B cell (primary cell): Measurements from ENCODE around the gene CFAP221. TPM values are rescaled to one million over a fixed set of nuclear protein-coding genes. Genes with fewer than 3 reads are reported as not detected.

Experiments used
- ATAC-seq: fragments of 200-7000 bp; cut with Tn5 transposase; one replicate; pipeline ENCODE4 v1.10.0; 2021; ENCODE audit warnings: low read depth, mild to moderate bottlenecking, moderate number of reproducible peaks, moderate library complexity
- CTCF ChIA-PET: fragments of 350-600 bp; sonication (Branson Sonifier 250); formaldehyde crosslinking; loops from one replicate; lab custom pipeline; 2021; ENCODE audit warnings: antibody characterized with exemption, inconsistent platforms; lab: Charles Lee
- POLR2A ChIA-PET: fragments of 350-600 bp; sonication (Branson Sonifier 250); formaldehyde crosslinking; loops from one replicate; lab custom pipeline; 2021; ENCODE audit warnings: antibody characterized with exemption; lab: Charles Lee
- DNase-seq: peaks from one replicate; pipeline ENCODE4 v3.0.0; 2013
- H2AFZ ChIP-seq: 2 replicates; pipeline ENCODE4 v1.6.1; 2012; ENCODE audit warnings: mild to moderate bottlenecking, low read depth, low read length; ENCODE audit not compliant: insufficient read depth, poor library complexity, severe bottlenecking
- H3K27ac ChIP-seq, 2 donors: 1 replicate in 1 of 2; 2 replicates in 1 of 2; pipeline ENCODE4 v1.5.1; 2012 to 2013; ENCODE audit warnings: low read length in 2 of 2, mild to moderate bottlenecking in 2 of 2, moderate library complexity in 1 of 2
- H3K27me3 ChIP-seq, 4 experiments: fragments of 200-600 bp in 1 of 4; sonication (generic) in 1 of 4; replicated peaks in 1 of 4; 1 replicate in 2 of 4; 2 replicates in 2 of 4; pipeline versions ENCODE4 v1.6.1 to v1.7.0; 2013 to 2016; ENCODE audit warnings: low read length in 3 of 4, mild to moderate bottlenecking in 2 of 4, mixed read lengths in 1 of 4, moderate library complexity in 1 of 4; ENCODE audit not compliant: insufficient read depth in 4 of 4, control insufficient read depth in 3 of 4; ENCODE audit errors: control extremely low read depth in 1 of 4
- H3K36me3 ChIP-seq, 2 experiments: replicated peaks in 1 of 2; 1 replicate in 1 of 2; 2 replicates in 1 of 2; pipeline versions ENCODE4 v1.6.1 to v1.7.1; 2013; ENCODE audit warnings: low read length in 1 of 2; ENCODE audit not compliant: insufficient read depth in 2 of 2, control insufficient read depth in 1 of 2; ENCODE audit errors: control extremely low read depth in 1 of 2, extremely low read depth in 1 of 2
- H3K4me1 ChIP-seq, 2 donors: fragments of 200-600 bp in 1 of 2; sonication (generic) in 1 of 2; 1 replicate in 1 of 2; 2 replicates in 1 of 2; pipeline versions ENCODE4 v1.5.1 to v1.6.1; 2013 to 2017; ENCODE audit warnings: low read length in 2 of 2; ENCODE audit not compliant: control insufficient read depth in 2 of 2, insufficient read depth in 2 of 2
- H3K4me2 ChIP-seq: replicated peaks from 2 replicates; pipeline ENCODE3; 2012; ENCODE audit warnings: mild to moderate bottlenecking, low read depth, low read length; ENCODE audit not compliant: poor library complexity, severe bottlenecking
- H3K4me3 ChIP-seq, 5 experiments: fragments of 200-600 bp in 1 of 5; sonication (generic) in 1 of 5; 1 replicate in 3 of 5; 2 replicates in 2 of 5; pipeline versions ENCODE4 v1.5.1 to v1.7.0; 2011 to 2016; ENCODE audit warnings: low read length in 4 of 5, mild to moderate bottlenecking in 4 of 5, low read depth in 2 of 5, control low read depth in 1 of 5, moderate library complexity in 1 of 5; ENCODE audit not compliant: insufficient read depth in 1 of 5; ENCODE audit errors: control extremely low read depth in 1 of 5, extremely low read depth in 1 of 5
- H3K79me2 ChIP-seq: fragments of 200-600 bp; sonication (generic); one replicate; pipeline ENCODE4 v1.6.0; 2016; ENCODE audit warnings: low read length; ENCODE audit not compliant: control insufficient read depth, insufficient read depth
- H3K9ac ChIP-seq: fragments of 200-600 bp; sonication (generic); 2 replicates; pipeline ENCODE4 v1.6.1; 2017; ENCODE audit warnings: mild to moderate bottlenecking, low read length, moderate library complexity
- H3K9me3 ChIP-seq, 3 donors: one replicate each; pipeline versions ENCODE4 v1.6.1 to v1.7.1; 2013; ENCODE audit warnings: low read length in 2 of 3; ENCODE audit not compliant: control insufficient read depth in 2 of 3, insufficient read depth in 1 of 3; ENCODE audit errors: control extremely low read depth in 1 of 3
- H4K20me1 ChIP-seq: 2 replicates; pipeline ENCODE4 v1.6.0; 2012; ENCODE audit warnings: mild to moderate bottlenecking, low read length; ENCODE audit not compliant: insufficient read depth, control insufficient read depth, poor library complexity, severe bottlenecking
- H3K27ac Mint-ChIP-seq: one replicate; pipeline ENCODE4 v1.8.0; 2021; ENCODE audit warnings: mixed read lengths
- H3K27me3 Mint-ChIP-seq: one replicate; pipeline ENCODE4 v1.8.0; 2021; ENCODE audit warnings: mixed read lengths
- H3K4me1 Mint-ChIP-seq: one replicate; pipeline ENCODE4 v1.8.0; 2021; ENCODE audit warnings: mixed read lengths
- H3K4me3 Mint-ChIP-seq: one replicate; pipeline ENCODE4 v1.8.0; 2021; ENCODE audit warnings: mixed read lengths
- H3K9me3 Mint-ChIP-seq: one replicate; pipeline ENCODE4 v1.8.0; 2022; ENCODE audit warnings: mixed read lengths; ENCODE audit not compliant: insufficient read depth
- EZH2 ChIP-seq: IDR thresholded peaks from 2 replicates; pipeline ENCODE4 v1.6.1; 2012; ENCODE audit warnings: borderline replicate concordance, low read depth, mild to moderate bottlenecking, moderate library complexity, low read length; ENCODE audit not compliant: insufficient read depth, poor library complexity, severe bottlenecking
- WGBS: methylation state at CpG from one replicate; pipeline ENCODE4 v1.1.5; 2013; ENCODE audit warnings: missing lambda C conversion rate; ENCODE audit not compliant: insufficient coverage; 5-methylcytosine and 5-hydroxymethylcytosine counted together
- intact Hi-C: fragments of 100-400 bp; cut with micrococcal nuclease; formaldehyde crosslinking; loops from one replicate; pipeline ENCODE4 v1.10.0; 2022
- polyA plus RNA-seq: library from polyadenylated mRNA; depleted of rRNA; stranded (reverse); fragments of >200 nt; gene quantifications from 2 replicates; pipeline ENCODE4 v1.2.3, GENCODE V29; 2012
- total RNA-seq, 2 donors: library from RNA; stranded (reverse); fragments of 120-200 nt in 1 of 2; gene quantifications; 1 replicate in 1 of 2; 2 replicates in 1 of 2; pipeline versions ENCODE4 v1.2.3 to v1.2.4, GENCODE V29; 2013 to 2022
- TF ChIP-seq, protein P1 (sequence below): fragments of 200-600 bp; IDR thresholded peaks from one replicate; pipeline ENCODE4 v1.8.0; 2022; ENCODE audit warnings: antibody characterized with exemption, mild to moderate bottlenecking

CFAP221 gene
- total and polyA plus RNA-seq, 2 donors (not counting 1 experiment from before 2014, with no cell fraction given): not detected

DNA sequence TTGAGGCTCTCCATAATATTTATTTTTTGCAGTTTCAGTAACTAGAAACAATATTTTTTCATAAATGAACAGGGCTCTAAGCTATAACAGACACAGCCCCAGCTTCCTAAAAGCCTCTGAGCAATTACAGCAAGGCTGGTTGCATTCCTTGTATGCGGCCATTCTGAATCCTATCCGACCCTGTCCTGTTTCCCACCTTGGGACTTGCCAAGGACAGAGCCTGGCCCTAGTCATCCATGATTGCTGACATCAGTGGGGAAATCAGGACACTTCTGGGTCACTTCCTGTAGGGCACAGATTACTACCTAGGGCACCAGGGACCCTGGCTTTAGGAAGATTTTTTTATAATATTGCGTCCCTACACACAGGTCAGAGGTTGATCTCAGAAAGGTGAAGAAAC is 140.3 kb downstream of the CFAP221 start:
- DNase-seq: no peak
- no peak for ATAC-seq
- H3K9me3 Mint-ChIP-seq: no peaks in the 10 kb centered on the region
- no peak overlapping the region for H3K4me3 Mint-ChIP-seq
- 98% methylated on average over 3 of the region's 3 CpGs for WGBS
- ChIA-PET CTCF (no interaction called here), POLR2A (no interaction called here)
- no peaks in the 10 kb centered on the region for H3K27me3 Mint-ChIP-seq
- H3K4me3 ChIP-seq: no peak overlapping the region
- H3K4me2 ChIP-seq: no peak overlapping the region
- H3K79me2 ChIP-seq: peaks cover 27% of the 10 kb centered on the region
- peaks cover 7 to 10% of the 10 kb centered on the region in 2 donors for H3K4me1 ChIP-seq
- H3K27me3 ChIP-seq: no peaks in the 10 kb centered on the region
- no peaks in the 10 kb centered on the region for H4K20me1 ChIP-seq
- H3K27ac Mint-ChIP-seq: no peak overlapping the region
- H2AFZ ChIP-seq: no peak overlapping the region
- intact Hi-C loops: no loop called here
- no peak overlapping the region for H3K9ac ChIP-seq
- TF ChIP-seq, protein P1, sequence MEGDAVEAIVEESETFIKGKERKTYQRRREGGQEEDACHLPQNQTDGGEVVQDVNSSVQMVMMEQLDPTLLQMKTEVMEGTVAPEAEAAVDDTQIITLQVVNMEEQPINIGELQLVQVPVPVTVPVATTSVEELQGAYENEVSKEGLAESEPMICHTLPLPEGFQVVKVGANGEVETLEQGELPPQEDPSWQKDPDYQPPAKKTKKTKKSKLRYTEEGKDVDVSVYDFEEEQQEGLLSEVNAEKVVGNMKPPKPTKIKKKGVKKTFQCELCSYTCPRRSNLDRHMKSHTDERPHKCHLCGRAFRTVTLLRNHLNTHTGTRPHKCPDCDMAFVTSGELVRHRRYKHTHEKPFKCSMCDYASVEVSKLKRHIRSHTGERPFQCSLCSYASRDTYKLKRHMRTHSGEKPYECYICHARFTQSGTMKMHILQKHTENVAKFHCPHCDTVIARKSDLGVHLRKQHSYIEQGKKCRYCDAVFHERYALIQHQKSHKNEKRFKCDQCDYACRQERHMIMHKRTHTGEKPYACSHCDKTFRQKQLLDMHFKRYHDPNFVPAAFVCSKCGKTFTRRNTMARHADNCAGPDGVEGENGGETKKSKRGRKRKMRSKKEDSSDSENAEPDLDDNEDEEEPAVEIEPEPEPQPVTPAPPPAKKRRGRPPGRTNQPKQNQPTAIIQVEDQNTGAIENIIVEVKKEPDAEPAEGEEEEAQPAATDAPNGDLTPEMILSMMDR: no peak
- no peak for TF ChIP-seq EZH2
- no peak overlapping the region for H3K27ac ChIP-seq
- no peaks in the 10 kb centered on the region for H3K9me3 ChIP-seq
- H3K4me1 Mint-ChIP-seq: peaks cover 14% of the 10 kb centered on the region
- peaks cover 0 to 20% of the 10 kb centered on the region in 2 experiments for H3K36me3 ChIP-seq

DNA sequence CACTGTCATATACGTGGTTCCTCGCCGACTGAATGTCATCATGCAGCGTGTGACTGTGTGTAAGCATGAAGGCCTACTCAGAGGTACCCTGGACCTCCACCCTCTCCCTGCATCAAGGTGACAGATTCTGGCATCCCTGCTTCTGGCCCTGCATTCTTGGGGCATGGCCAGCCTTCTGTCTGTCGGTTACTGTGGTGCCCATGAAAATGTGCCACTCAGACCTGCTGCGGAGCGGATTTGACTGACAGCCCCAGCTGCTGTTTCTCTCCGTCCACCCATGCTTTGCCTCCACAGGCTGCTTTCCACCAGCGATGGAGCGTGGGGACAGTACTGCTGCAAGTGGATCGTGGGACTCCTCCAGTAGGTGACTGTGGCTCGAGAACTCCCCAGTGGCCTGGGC is 144.4 kb downstream of the CFAP221 start:
- POLR2A ChIA-PET: no interaction called here
- no peaks in the 10 kb centered on the region for H3K9me3 ChIP-seq
- no peaks in the 10 kb centered on the region for H3K79me2 ChIP-seq
- DNase-seq: no peak
- Mint-ChIP-seq H3K27me3 (no peaks in the 10 kb centered on the region), H3K4me1 (no peaks in the 10 kb centered on the region), H3K4me3 (no peak overlapping the region), H3K27ac (no peak overlapping the region), H3K9me3 (no peaks in the 10 kb centered on the region)
- H3K4me3 ChIP-seq: no peak overlapping the region
- H3K9ac ChIP-seq: no peak overlapping the region
- no peak for TF ChIP-seq EZH2
- TF ChIP-seq, protein P1: no peak
- peaks cover 0 to 13% of the 10 kb centered on the region in 2 experiments for H3K36me3 ChIP-seq
- H2AFZ ChIP-seq: no peak overlapping the region
- H3K4me1 ChIP-seq: no peaks in the 10 kb centered on the region
- H3K4me2 ChIP-seq: no peak overlapping the region
- no peaks in the 10 kb centered on the region for H4K20me1 ChIP-seq
- 99% methylated on average over 12 of the region's 12 CpGs for WGBS
- no peak overlapping the region for H3K27ac ChIP-seq
- CTCF ChIA-PET: no interaction called here
- ATAC-seq: no peak
- no peaks in the 10 kb centered on the region for H3K27me3 ChIP-seq
- intact Hi-C loops: no loop called here
